Effector memory CD8-positive, alpha-beta T cell (primary cell): ENCODE data around the gene SF3A1.

Experiments
- ATAC-seq: fragments of 150-1000 bp; cut with Tn5 transposase; replicated peaks from 2 replicates; pipeline ENCODE4 v1.10.0; 2021; ENCODE audit warnings: mild to moderate bottlenecking, moderate library complexity
- DNase-seq, 3 experiments: peaks; one replicate each; pipeline ENCODE4 v3.0.0; 2021
- H3K27ac Mint-ChIP-seq, 2 donors: one replicate each; pipeline ENCODE4 v1.8.0; 2022; ENCODE audit warnings: mild to moderate bottlenecking in 2 of 2, mixed read lengths in 2 of 2, moderate library complexity in 2 of 2
- H3K27me3 Mint-ChIP-seq, 2 donors: one replicate each; pipeline ENCODE4 v1.8.0; 2022; ENCODE audit warnings: mixed read lengths in 2 of 2
- H3K36me3 Mint-ChIP-seq: one replicate; pipeline ENCODE4 v1.8.0; 2022; ENCODE audit warnings: mild to moderate bottlenecking, moderate library complexity, mixed read lengths; ENCODE audit not compliant: insufficient read depth
- H3K4me1 Mint-ChIP-seq, 2 donors: one replicate each; pipeline ENCODE4 v1.8.0; 2022; ENCODE audit warnings: low read depth in 2 of 2, mixed read lengths in 2 of 2
- H3K4me3 Mint-ChIP-seq, 2 donors: one replicate each; pipeline ENCODE4 v1.8.0; 2022; ENCODE audit warnings: mild to moderate bottlenecking in 2 of 2, mixed read lengths in 2 of 2, moderate library complexity in 2 of 2
- H3K9me3 Mint-ChIP-seq, 2 donors: one replicate each; pipeline ENCODE4 v1.8.0; 2022; ENCODE audit warnings: mixed read lengths in 2 of 2

SF3A1 gene

DNA sequence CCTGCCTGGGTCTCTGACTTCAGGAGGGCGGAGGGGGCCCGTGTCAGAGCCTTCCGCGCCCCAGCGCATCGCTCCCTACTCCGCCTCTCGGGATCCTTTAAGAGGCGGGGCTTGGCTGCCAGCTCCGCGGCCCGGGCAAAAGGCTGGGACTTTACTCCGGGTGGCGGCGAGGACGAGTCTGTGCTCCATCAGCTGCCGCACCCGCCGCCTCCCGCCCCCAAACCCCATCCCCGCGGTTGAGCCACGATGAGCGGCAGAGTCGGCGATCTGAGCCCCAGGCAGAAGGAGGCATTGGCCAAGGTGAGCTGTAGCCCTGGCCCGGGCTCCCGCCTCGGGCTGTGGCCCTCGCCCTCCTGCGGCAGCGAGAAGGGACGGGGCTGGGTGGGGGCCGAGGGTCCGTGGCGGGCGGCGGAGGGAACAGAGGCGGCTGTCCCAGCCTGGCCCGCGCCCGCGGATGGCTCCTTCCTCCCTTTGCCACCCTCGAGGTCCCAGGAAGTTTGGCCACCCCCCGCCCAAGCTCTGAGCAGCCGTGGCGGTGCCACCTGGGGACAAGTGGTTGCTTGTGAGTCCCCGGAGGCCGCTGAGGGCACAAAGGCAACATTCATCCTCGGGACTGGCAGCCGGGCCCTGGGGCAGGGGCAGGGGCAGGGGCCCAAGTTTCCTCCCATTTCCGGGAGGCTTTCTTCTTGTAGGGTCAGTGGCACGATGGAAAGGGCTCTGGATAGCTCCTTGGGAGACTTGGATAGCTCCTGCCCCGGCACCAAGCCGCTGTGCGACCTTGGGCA lies 40.4 kb upstream of the SF3A1 start, which contains the start of gene SEC14L2:
Gene SEC14L2 (plus strand): TSS at position 148 of the 785 bp plus-strand sequence. CDS start 99 bp downstream, at position 247.
- Mint-ChIP-seq H3K4me3 (peak within 1 kb of the TSS; percentile 82 to 84), H3K27ac (peak within 1 kb of the TSS in 1 of 2 donors; percentile 80), H3K36me3 (peaks cover 10% of the 10 kb centered on the region), H3K27me3 (peaks cover 37 to 62% of the 10 kb centered on the region in 2 donors), H3K9me3 (no peaks in the 10 kb centered on the region), H3K4me1 (peaks cover 23 to 26% of the 10 kb centered on the region in 2 donors)
- peak; percentile 18 to 38 (median 26) for DNase-seq
- ATAC-seq, result peak; percentile 81

DNA sequence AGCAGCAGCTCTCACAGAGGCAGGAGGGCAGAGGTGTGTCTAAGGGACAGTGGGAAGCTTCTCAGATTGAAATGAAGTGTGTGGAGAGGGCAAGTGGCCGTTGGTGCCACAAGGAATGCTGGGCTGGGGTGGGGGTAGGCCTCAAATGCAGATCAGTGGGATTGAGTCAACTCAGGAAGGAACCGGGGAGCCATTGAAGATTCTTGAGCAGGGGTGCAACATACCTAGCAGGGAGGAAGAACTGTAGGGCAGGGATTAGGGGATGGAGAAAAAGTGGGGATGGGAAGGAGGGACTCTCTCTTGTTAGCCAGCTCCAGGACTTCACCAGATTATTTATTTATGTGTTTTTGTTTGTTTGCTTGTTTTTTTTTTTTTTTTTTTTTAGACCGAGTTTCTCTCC lies 37.2 kb upstream of the SF3A1 start:
- Mint-ChIP-seq H3K27ac (no peak overlapping the region), H3K4me3 (no peak overlapping the region), H3K9me3 (no peaks in the 10 kb centered on the region), H3K36me3 (peaks cover 10% of the 10 kb centered on the region), H3K4me1 (peaks cover 27% of the 10 kb centered on the region in 2 donors), H3K27me3 (peaks cover 35 to 57% of the 10 kb centered on the region in 2 donors)
- DNase-seq (no peak), ATAC-seq (no peak)

DNA sequence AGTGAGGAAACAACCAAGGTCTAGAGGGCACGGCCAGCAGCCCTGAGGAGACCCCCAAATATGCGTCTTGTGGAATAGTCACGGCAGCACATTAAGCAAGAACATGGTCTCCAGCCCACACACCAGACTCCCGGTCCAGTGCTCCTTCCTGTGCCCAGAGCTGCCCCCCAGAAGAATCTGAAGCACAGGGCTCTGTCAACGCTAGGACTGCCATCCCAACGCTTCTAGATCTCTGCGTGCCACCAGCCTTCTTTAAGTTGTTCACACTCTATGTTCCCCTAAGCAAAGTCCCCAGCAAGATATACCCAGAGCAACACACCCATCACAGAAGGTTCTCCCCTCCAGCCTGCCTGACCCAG lies 36.6 kb upstream of the SF3A1 start:
- Mint-ChIP-seq H3K4me1 (peaks cover 21 to 22% of the 10 kb centered on the region in 2 donors), H3K27ac (no peak overlapping the region), H3K9me3 (no peaks in the 10 kb centered on the region), H3K4me3 (no peak overlapping the region), H3K36me3 (peaks cover 4% of the 10 kb centered on the region), H3K27me3 (peaks cover 29 to 51% of the 10 kb centered on the region in 2 donors)
- DNase-seq (no peak), ATAC-seq (no peak)

DNA sequence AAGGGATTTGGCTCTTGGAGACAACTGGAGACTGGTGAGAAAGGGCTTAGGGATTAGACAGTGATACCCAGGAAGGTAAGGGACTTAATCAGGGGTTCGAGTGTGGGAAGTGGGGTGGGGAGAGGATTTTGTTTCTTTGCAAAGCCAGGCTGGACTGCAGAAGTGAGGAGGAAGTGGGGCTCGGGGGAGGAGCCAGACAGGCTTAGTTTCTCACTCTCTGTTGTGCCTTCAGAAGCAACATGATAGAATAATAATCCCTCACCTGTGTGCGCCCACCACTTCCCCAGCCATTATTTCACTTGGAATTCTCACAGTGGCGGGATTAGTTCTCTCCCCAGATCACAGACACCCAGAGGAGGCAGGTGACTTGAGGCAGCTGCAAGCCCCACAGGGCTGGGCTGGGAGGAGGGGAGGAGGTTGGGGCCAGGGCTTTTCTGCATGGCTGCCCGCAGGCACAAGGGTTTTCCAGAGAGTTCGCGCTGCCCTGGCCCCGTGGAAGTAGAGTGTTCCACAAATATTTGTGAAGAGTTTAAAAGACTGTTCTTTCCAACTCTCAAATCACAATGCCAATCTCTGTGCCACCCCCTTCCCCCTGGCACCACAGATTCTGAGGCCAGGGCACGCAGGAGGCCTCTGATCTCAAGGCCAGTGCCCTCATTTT lies 36.1 kb upstream of the SF3A1 start:
- peaks cover 16% of the 10 kb centered on the region in 2 donors for H3K4me1 Mint-ChIP-seq
- H3K27me3 Mint-ChIP-seq, result peaks cover 24 to 46% of the 10 kb centered on the region in 2 donors
- ATAC-seq (no peak), DNase-seq (no peak)
- no peaks in the 10 kb centered on the region for H3K9me3 Mint-ChIP-seq
- H3K27ac Mint-ChIP-seq, result no peak overlapping the region
- no peak overlapping the region for H3K4me3 Mint-ChIP-seq
- H3K36me3 Mint-ChIP-seq, result peaks cover 4% of the 10 kb centered on the region

DNA sequence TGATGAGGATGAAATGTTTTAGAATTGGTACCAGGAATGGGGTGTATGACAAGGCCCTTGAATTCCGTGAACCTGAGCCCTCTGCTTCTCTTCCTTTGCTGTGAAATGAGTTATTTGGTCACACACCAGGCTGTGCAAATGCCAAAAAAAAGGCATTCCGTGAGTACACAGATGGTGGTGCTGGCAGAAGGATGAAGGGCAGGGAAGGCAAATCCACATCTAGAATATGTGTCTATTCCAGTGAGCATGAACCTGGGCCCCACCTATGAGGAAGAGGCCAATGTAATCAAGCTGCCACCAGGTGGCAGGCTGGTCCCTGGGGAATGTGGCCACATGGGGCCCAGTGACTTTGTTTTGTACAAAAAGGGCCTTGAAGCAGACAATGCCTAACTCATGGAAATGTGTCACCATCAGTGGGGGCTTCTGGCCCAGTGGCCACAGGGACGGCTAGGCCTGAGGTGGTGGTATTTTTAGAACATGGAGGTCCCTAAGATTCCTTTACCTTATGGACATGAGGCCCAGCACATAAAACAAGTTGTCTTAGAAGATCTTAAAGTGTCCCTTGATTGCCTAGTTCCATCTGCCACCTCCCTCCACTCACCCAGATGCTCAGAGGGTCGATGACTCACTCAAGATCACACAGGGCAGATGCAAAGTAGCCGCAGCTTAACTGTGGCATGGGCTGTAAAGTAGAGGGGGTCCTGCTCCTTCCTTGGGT lies 34.4 kb upstream of the SF3A1 start:
- Mint-ChIP-seq H3K4me3 (no peak overlapping the region), H3K27ac (peak overlapping the region; percentile 64 to 71), H3K4me1 (peaks cover 15% of the 10 kb centered on the region in 2 donors), H3K36me3 (peaks cover 4% of the 10 kb centered on the region), H3K27me3 (peaks cover 20 to 42% of the 10 kb centered on the region in 2 donors), H3K9me3 (no peaks in the 10 kb centered on the region)
- DNase-seq, result peak; percentile 73 to 74 (median 73)
- ATAC-seq, result peak; percentile 64

DNA sequence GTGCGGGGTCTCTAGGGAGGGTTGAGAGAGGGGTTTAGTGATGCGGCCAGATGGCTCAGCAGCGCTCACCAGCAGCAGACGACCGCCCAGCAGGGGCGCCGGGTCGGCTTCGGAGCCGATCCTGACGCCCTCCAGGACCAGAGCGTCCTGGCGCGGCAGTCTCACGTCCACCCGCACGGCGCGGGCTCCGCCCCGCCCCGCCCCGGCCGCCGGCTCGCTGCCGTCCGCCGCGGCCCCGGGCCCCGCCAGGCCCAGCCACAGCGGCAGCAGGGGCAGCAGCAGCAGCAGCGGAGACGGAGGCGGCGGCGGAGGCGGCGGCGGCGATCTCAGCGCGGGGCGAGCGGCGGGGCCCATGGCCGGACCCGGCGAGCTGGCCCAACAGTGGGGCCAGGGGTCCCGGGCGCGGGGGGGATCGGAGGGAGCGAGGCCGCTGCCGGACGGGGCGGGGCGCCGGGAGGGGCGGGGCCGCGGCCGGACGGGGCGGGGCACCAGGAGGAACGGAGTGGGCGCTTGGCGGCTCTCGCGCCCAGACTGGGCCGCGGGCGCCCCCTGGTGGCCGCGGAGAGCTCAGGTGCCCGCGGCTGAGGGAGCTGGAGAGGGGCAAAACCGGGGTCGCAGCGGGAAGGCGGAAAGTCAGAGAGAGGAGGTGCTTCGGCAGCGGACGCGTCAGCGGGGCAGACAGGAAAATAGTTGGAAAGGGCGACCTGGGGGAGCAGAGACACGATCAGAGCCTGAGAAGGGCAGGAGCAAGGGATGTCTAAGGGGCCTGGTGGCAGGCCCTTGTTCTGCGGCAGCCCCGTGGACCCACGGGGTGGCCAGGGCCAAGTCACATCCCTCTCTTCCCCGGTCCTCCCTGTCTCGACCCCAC lies 30.5 kb upstream of the SF3A1 start, which contains the start of gene RNF215:
Gene RNF215 (minus strand): TSS at position 452 of the 868 bp plus-strand sequence. CDS start 98 bp downstream, at position 354.
- H3K4me1 Mint-ChIP-seq, result peaks cover 15 to 16% of the 10 kb centered on the region in 2 donors
- peak within 1 kb of the TSS; percentile 62 to 67 for H3K27ac Mint-ChIP-seq
- ATAC-seq (peak; percentile 89), DNase-seq (peak; percentile 67 to 77 (median 75))
- H3K27me3 Mint-ChIP-seq, result peaks cover 0 to 8% of the 10 kb centered on the region in 2 donors
- peaks cover 4% of the 10 kb centered on the region for H3K36me3 Mint-ChIP-seq
- H3K4me3 Mint-ChIP-seq, result peak within 1 kb of the TSS; percentile 67 to 82
- H3K9me3 Mint-ChIP-seq, result no peaks in the 10 kb centered on the region

DNA sequence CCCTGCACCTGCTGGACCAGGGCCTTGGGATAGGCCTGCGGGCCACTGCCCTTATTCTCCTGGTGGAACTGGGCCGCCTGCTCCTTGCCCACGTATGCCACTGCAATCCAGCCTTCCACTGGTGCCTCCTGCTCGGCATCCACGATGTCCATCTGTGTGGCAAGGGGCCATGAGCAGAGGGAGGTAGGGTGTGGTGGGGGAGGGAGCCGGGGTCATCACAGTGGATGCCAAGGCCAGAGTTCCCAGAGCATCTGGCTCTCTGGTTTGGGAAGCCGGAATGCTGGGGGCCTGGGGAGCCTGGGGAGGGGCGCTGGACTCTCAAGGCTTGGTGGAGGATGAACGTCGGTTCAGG lies 29.9 kb upstream of the SF3A1 start:
- DNase-seq (no peak), ATAC-seq (no peak)
- peaks cover 15 to 16% of the 10 kb centered on the region in 2 donors for H3K4me1 Mint-ChIP-seq
- H3K36me3 Mint-ChIP-seq, result peaks cover 4% of the 10 kb centered on the region
- H3K4me3 Mint-ChIP-seq, result peak overlapping the region; percentile 67 to 82
- H3K27me3 Mint-ChIP-seq, result peaks cover 0 to 8% of the 10 kb centered on the region in 2 donors
- peak overlapping the region; percentile 62 to 67 for H3K27ac Mint-ChIP-seq
- no peaks in the 10 kb centered on the region for H3K9me3 Mint-ChIP-seq

DNA sequence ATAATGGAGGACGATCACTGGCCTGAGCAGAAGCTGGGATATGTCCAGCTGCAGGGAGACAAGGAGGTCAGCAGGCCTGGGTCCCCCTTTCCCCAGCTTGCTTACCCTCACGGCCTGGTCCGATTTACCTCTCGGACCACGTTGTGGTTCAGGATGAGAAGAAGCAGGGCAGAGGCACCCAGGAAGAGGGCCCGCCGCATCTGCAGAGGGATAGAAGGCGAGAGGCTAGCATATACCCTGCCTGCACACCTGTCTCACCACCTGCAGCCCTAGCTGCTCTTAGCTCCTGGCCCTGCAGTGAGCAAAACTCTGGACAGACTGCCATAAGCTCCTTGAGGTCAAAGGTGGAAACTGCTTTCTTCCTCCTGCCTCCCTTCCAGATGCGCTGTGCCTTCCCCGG lies 29.2 kb upstream of the SF3A1 start:
- peaks cover 0 to 8% of the 10 kb centered on the region in 2 donors for H3K27me3 Mint-ChIP-seq
- no peak for ATAC-seq

DNA sequence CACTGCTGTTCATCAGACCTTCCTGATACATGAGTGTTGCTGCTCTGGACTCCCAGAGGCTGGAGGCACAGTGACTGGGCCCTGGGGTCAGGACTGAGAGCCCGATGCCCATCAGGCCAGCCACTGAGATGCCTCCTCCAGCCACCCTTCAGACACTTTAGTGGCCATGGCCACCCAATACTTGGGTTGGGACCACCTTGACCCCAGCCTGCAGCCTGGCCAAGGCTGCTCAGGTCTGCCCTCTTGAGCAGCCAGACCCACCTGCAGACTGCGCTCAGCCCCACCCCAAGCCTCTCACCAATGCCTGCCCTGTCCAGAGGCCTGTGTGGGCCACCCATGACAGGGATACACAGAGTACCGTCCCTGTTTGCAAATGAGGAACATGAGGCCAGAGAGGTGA lies 26.4 kb upstream of the SF3A1 start:
- Mint-ChIP-seq H3K27ac (no peak overlapping the region), H3K36me3 (peaks cover 4% of the 10 kb centered on the region), H3K27me3 (peaks cover 0 to 8% of the 10 kb centered on the region in 2 donors), H3K4me1 (peaks cover 8 to 14% of the 10 kb centered on the region in 2 donors), H3K9me3 (no peaks in the 10 kb centered on the region), H3K4me3 (no peak overlapping the region)
- ATAC-seq (no peak), DNase-seq (no peak)

More for the DNA sequence above, 29.2 kb upstream of the SF3A1 start:
- peaks cover 4% of the 10 kb centered on the region for H3K36me3 Mint-ChIP-seq
- no peaks in the 10 kb centered on the region for H3K9me3 Mint-ChIP-seq
- peak overlapping the region in 1 of 2 donors; percentile 82 for H3K4me3 Mint-ChIP-seq
- no peak for DNase-seq
- H3K4me1 Mint-ChIP-seq, result peaks cover 9 to 12% of the 10 kb centered on the region in 2 donors
- no peak overlapping the region for H3K27ac Mint-ChIP-seq

DNA sequence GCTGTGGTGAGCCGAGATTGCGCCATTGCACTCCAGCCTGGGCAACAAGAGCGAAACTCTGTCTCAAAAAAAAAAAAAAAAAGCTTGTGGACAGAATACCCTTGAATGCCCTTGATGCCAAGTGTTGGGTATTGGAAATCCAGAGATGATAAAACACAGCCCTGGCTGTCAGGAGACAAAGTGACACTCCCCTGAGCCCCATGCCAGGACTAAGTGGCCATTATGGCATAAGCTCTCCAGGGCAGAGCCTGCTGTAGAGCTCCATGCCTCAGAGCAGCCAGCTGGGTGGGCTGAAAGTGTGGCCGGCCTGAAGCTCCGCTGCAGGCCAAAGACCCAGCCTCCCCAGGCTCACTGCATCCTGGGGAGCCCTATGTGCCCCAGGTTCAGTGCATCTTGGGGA lies 25.6 kb upstream of the SF3A1 start:
- Mint-ChIP-seq H3K27me3 (peaks cover 0 to 3% of the 10 kb centered on the region in 2 donors), H3K36me3 (peaks cover 4% of the 10 kb centered on the region), H3K27ac (no peak overlapping the region), H3K9me3 (no peaks in the 10 kb centered on the region), H3K4me1 (peaks cover 5 to 13% of the 10 kb centered on the region in 2 donors), H3K4me3 (no peak overlapping the region)
- DNase-seq, result no peak
- no peak for ATAC-seq

DNA sequence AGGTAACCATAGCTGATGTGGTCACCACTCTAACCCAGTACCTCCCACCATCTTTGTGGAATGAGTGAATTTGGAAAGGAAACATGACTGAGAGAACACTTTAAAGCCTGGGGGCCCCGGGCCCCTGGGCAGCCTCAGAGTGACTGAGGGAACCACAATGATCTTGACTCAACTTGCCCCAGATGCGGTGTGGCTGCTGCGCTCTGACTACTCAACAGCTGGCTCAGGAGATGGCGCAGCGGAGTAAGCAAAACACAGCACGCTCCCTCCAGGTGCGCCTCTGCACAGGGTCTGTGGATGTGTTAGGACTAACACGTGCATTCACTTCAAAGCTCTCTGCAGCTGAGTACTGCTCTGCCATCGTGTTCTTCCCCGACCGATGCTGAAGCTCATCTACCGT lies 24.6 kb upstream of the SF3A1 start:
- no peak for DNase-seq
- Mint-ChIP-seq H3K27me3 (no peaks in the 10 kb centered on the region), H3K4me3 (no peak overlapping the region), H3K9me3 (no peaks in the 10 kb centered on the region), H3K4me1 (peaks cover 2 to 8% of the 10 kb centered on the region in 2 donors), H3K36me3 (no peaks in the 10 kb centered on the region), H3K27ac (no peak overlapping the region)
- ATAC-seq, result no peak

DNA sequence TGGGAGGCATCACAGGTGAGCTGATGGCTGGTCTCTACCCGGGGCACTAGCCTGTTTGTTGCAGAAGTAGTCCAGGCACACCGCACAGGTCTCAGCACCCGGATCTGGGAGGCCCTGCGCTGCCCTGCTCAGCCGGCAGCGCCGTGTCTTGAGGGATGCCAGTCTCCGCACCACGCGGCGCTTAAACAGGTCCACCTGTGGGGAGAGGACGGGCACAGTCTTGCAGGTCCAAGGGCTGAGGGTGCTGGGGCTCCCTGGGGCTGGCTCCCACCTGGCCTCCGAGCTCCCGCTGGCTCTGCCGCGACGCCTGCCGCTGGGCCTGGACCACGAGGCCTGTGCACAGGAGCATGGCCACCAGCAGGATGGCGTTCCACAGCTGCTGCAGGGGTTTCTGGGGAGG lies 23.3 kb upstream of the SF3A1 start:
- Mint-ChIP-seq H3K4me1 (peaks cover 0 to 7% of the 10 kb centered on the region in 2 donors), H3K27ac (no peak overlapping the region), H3K9me3 (no peaks in the 10 kb centered on the region), H3K4me3 (no peak overlapping the region), H3K36me3 (no peaks in the 10 kb centered on the region), H3K27me3 (no peaks in the 10 kb centered on the region)
- no peak for DNase-seq
- no peak for ATAC-seq
